HG03280 (cell line): ENCODE results near the gene HPCA.

Experiments
- ATAC-seq: cut with Tn5 transposase; IDR thresholded peaks from one replicate; pipeline ENCODE4 v1.9.1; 2021; ENCODE audit warnings: mild to moderate bottlenecking, moderate library complexity; ENCODE audit not compliant: unreplicated experiment

HPCA gene

GRCh38 chr1:32888677-32889420, 2.6 kb downstream of the HPCA start:
- no peak for ATAC-seq

DNA sequence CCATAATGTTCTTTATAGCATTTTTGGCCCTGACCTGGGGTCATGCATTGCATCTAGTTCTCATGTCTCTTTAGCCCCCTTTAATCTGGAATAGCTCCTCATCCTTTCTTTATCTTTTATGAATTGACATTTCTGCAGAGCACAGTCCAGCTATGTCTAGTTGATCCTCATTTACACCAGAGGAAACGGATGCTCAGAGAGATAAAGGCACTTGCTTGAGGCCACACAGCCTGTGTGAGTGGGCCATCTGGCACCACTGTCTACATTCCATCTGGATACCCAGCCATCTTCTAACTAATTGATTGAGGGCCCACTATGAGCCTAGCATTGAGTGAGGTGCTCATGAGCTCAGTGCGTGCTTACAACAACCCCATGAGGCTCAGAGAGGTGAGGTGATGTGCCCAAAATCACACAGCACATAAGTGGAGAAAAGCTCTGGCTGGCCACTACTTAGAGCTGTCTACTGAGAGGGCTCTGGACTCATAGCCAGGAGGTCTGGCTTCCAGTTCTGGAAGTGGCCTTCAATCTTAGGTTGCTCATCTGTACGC, 3.5 kb downstream of the HPCA start:
- ATAC-seq = no peak

DNA sequence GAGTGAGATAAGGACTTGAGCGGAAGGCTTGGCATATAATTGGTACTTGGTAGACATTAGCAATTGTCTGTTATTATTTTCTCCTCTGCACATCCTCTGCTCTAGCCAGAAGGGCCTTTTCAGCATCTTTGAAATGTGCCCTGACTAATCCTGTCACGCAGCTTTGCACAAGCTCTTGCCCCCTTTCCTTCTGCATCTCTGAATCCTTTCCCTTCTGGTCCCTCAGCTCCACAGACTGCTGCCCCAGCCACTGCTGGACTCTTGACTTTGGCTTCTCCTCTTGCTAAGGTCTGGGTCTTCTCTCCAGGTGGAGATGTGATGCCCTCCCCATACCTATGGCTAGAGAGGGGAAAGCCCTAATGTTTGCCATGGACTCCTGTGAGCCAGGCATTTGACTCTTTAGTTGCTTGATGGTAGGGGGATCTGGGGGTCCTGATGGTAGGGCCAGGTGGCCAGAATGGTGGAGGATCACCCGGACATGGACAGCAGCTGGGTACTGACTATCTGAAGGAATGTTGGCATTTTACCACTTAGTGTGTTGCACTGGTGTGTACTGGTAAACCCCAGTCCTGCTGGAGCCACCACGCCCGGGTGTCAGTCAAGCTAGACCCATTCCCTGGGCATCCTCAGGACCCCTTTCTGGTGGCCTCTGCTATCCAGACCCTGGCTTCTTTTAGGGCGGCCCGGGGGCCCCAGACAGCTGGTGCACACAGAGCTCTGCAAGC, 4.4 kb downstream of the HPCA start:
- no peak for ATAC-seq

- ATAC-seq = no peak
These were observed 4.9 kb downstream of the HPCA start for GRCh38 chr1:32891241-32891570.

DNA sequence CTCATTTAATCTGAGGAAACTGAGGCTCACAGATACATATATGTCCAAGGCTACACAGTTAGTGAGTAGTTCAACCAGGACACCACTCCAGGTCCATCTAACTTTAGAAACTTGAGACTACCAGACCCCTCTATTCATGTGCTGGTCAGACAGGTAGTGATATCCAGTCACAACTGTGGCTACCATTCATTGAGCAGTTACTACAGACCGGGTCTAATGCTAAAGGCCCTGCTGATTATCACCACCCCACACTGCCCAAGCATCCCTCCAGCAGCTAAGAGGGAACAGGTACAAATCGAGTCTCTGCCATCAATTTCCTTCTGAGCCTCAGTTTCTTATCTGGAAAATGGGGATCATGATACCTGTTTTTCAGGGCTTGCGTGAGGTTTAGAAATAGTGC, 5.3 kb downstream of the HPCA start:
- no peak for ATAC-seq

GRCh38 chr1:32892368-32893197, 6.3 kb downstream of the HPCA start:
- ATAC-seq = no peak

DNA sequence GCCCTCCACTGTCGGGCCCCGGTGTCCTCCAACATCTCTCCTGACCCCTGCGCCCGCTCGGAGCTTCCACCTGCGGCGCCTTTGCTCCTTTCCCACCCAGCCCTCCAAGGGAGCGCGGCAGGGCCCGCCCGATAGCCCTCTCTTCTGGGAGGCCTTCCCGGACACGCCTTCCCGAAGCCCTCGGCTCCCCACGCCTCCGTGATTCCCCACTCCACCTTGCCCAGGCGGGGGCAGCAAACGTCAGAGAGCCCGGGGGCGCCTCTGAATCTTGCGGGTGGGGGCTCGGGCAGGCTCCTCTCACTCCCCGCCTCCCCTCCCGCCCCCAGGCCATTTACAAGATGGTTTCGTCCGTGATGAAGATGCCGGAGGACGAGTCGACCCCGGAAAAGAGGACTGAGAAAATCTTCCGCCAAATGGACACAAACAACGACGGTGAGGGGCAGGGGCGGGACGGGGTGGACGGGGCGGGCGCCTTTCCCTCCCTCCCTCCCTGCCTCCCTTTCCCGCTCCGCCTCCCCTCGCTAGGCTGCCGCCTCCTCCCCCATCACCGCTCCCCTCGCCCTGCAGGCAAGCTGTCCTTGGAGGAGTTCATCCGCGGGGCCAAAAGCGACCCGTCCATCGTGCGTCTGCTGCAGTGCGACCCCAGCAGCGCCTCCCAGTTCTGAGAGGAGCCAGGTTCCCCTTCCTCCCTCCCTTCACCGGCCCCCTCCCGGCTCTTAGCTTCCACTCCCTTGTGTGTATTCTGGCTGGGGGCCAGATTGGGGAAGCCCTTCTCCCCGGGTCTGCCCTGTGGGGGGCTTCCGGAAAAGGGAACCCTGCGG, 7.1 kb downstream of the HPCA start:
- ATAC-seq = no peak

DNA sequence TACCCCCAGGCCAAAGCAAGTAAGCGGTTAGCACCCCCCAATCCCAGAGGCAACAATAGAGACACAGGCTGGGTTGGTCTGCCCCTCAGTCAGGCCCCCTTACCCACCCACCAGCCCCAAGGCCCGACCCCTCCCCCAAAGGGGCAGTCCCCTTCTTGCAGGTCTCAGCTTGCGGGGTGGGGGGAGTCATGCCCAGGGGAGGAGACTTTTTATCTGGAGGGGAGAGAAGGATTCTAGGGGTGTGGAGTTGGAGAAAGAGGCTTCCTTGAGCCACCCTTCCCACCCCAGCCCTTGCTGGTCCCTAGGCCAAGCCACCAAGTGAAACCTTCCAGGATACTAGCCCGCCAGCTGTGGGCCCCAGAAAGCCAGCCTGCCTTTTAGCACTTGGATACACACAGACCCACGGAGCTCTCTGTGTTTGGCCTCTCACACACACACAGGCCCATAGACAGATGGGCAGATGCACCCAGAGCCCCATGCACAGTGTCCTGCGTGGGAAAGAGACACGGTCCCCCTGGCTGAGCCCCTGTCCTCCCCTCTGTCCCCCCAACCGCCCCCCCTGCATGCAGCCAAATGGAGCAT, 7.8 kb downstream of the HPCA start:
- no peak for ATAC-seq

GRCh38 chr1:32894681-32895080, 8.4 kb downstream of the HPCA start:
- no peak for ATAC-seq

DNA sequence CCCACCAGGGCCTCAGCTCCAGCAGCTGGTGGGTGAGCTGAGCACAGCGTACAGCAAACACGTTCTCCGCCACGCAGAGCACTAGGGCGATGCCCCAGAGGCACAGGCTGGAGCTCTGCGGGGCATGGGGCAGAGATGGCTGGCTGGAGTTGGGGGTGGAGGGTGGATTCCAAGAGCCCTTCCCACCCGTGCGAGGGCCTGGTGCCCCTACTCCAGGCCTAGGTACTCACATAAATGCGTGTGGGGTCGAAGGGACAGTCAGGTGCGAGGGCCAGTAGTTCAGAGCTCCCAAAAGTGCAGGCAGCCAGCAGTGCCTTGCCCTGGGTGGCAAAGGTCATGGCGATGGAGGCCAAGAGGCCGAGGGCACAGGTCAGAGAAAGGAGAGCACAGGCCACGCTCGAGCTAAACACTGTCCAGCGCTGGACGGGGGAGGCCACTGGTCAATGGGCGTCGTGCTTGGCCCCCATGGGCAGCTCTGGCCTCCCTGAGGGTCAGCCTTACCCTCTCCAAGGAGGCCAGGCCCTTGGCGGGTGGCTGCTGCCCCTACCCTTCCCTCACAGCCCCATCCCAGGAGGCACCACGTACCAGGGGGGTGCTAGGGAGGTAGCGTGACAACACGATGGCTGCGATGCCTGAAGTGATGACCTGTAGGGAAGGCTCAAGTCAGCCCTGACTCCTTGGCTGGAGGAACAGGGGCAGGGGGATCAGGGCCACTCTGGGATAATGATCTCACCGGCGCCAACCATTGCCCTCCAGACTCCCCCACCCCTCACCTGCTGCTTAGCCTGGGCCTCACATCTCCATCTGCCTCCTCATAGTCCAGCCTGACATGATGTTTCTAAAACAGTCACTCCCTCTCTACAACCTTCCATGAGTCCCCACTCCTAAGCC, 9.3 kb downstream of the HPCA start:
- no peak for ATAC-seq

DNA sequence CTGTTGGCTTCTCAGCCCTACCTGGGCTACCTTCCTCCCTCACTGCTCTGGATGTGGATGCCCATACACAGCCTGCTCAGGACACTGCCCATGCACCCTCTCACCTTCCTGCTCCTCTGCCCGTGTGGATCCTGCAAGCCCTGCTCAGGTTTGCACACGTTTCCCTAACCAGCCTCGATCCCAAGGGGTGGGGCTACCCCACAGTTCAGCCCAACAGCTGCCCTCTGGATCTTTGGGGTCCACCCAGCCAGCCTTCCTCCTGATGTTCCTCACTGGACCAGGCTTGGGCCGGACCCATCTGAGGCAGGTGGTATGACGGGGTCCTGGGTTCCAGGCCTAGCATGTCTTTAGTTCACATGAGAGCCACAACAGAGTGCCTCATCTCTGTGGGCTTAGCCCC, 10.2 kb downstream of the HPCA start:
- ATAC-seq = no peak

DNA sequence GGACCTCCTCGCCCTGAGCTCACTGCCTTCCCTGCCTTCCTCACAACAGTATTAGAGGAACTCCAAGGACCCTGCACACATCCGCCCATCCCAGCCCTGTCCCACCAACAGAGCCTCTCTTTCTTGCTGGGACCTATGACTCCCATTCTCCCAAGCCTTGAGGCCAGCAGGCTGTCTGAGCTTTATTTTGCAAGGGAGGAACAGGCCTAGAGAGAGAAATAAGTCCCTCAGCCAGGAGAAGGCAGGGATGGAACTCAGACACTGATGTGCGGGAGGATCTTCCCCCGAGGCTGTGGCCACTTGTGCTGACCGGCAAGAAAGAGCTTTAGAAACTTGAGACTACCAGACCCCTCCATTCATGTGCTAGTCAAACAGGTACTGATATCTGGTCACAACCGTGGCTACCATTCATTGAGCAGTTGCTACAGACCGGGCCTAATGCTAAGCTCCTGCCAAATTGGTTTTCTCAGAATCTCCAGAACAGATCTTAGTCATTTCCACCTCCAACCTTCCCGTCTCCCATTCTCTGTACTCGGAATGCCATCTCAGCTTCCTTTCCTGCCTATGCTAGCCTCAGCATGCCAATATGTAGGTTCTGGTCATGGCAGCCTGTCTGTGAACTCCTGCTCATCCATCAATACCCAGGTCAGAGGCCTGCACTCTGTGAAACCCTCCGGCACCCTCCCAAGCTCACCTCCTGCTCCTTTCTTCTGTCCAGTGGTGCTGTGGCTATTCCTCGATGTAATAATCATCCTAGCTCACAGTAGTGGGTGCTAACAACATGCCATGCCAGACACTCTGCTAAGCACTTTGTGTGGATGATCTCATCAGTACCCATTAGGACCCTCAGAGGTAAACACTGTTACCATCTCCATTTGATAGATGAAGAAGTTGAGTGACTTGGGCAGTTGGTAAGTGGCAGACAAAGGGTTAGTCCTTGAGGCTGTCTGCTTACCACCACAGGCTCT, 11.1 kb downstream of the HPCA start:
- ATAC-seq = no peak

DNA sequence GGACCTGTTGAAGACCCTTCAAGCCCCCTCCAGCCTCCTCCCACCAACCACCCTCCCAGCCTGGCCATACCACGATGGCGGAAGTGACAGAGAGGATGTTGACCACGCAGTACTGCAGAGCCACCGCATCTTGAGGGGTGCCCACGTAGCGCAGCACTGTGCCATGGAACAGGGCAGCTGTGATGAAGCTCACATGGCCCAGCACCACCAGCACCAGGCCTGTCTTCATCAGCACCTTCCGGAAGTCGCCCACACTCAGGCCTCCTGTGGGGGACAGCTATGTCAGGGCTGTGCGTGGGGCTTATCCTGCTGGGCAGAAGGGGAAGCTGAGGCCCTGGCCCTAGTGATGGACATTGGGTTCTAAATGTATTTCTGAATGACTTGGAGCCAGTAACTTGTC, 11.8 kb downstream of the HPCA start:
- ATAC-seq = no peak

DNA sequence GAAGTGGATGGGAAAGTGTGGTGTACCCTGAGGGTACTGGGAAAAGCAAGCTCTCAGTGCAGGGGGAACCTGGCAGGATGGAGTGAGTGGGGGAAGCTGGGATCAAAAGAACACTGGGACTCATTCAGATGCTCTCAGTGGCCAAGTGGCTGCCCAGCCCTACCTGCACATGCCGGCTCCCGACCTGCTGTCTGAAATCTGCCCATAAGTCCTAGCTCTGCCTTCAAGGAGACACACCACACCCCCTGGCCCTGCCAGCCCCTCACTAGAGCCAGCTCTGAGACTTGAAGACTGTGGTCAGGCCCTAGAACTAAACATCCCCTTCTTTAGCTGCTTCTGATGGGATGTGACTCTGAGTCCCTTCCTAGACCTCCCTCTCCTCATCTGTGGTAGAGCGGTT, 12.7 kb downstream of the HPCA start:
- ATAC-seq = no peak

DNA sequence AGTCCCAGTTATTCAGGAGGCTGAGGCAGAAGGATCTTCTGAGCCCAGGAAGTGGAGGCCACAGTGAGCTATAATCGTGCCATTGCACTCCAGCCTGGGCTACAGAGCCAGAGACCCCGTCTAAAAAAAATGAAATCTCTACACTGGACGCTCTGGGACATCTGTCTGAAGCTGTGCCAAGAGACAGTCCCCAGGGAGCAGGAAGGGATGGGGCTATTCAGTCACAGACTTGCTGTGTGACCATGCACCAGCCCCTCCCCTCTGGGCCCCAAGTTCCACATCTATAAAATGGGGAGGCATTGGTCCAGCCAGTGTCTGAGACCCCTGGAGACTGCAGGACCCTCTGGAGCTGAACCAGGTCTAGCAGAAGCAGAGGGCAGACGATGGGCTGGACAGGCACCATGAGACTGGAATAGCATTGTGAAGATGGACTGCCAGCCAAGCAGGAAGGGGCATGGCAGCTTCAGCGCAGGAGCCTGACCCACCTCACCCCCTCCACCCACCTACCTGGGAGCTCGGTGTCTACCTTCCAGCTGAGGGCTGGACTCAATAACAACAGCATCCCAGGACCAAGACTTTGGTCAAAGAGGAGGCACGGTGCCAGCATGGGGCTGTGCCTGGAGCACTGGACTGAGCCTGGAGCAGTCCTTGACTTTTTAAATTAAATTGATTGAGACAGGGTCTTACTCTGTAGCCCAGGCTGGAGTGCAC, 13.4 kb downstream of the HPCA start:
- ATAC-seq = no peak

DNA sequence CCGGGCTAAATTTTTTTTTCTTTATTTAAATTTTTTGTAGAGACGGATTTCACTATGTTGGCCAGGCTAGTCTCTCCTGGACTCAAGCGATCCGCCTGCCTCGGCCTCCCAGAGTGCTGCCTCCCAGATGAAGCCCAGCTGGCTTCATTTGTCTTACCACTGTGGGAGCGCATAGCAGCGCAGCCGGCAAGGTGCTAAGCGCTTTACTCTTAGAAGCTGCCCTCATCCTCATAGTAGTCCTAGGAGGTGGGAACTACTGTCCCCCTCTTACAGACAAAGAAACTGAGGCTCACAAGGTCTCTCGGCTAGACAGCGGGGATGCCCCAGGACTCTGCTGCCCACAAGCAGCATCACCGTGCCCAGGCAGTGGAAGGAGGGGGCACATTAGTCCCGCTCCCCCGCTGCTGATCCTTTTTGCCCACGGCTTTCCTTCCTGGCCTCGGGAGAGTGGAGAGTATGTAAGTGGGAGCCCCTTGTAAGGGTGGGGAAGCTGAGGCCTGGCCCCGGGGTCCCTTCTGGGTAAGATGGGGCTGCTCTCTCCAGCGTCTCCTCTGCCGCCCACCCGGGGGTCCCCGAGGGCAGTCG, 14.2 kb downstream of the HPCA start:
- no peak for ATAC-seq
